ENCODE measurements around the gene CCDC88C. TPM values are rescaled to one million over a fixed set of nuclear protein-coding genes. Genes with fewer than 3 reads are reported as not detected.
A peak's percentile ranks its signal among the peaks of the same experiment; 100 is the strongest.

CCDC88C gene
- total and polyA plus RNA-seq, 2 donors (not counting 3 experiments of a cell fraction or from before 2014, with no cell fraction given): 11.4 to 52.1 TPM

DNA sequence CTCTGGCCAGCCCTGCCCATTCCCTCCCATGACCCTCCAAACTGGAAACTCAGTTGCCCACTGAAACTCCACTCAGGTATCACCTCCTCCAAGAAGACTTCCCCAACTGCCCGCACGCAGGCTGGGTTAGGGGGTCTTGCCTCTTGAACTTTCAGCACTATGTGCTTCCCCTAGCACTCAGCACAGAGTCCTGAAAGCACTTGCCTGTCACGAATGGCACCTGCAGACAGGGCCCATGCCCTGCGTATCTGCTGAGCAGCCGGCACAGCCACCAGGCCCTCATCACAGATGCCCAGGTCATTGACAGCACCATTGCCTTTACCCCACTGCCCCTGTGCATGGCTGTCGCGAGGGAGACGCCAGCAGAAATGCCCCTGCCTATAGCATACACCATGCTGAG lies 11.2 kb downstream of the CCDC88C start:
- FAIRE-seq: no peak
- Histone ChIP-seq H3K27ac (ENCODE audit: insufficient read depth, low read depth, low read length) (no peak overlapping the region), H3K36me3 (ENCODE audit: control insufficient read depth in 2 of 2, extremely low read depth in 1 of 2, insufficient read depth in 2 of 2, low read length in 2 of 2) (peaks cover 0 to 11% of the 10 kb centered on the region in 2 experiments), H3K4me3 (replicated peaks in 1 of 3; ENCODE audit: insufficient read depth in 1 of 3, low read depth in 1 of 3, low read length in 3 of 3) (no peak overlapping the region), H3K27me3 (ENCODE audit: control insufficient read depth in 2 of 2, insufficient read depth in 2 of 2, low read length in 2 of 2) (no peaks in the 10 kb centered on the region), H3K9me3 (replicated peaks; ENCODE audit: control insufficient read depth, insufficient read depth, low read length) (no peaks in the 10 kb centered on the region), H3K4me2 (ENCODE audit: insufficient read depth, low read length) (no peak overlapping the region), H3K9ac (replicated peaks; ENCODE audit: extremely low read depth, insufficient read depth, low read length) (no peak overlapping the region), H3K79me2 (ENCODE audit: control insufficient read depth, insufficient read depth, low read length) (peaks cover 13% of the 10 kb centered on the region), H3K9me1 (replicated peaks; ENCODE audit: control insufficient read depth, extremely low read depth, insufficient read depth, low read length) (no peaks in the 10 kb centered on the region), H4K20me1 (replicated peaks; ENCODE audit: control insufficient read depth, extremely low read depth, insufficient read depth, low read length) (no peaks in the 10 kb centered on the region), H3K4me1 (ENCODE audit: control insufficient read depth, extremely low read depth, insufficient read depth, low read length) (peaks cover 19% of the 10 kb centered on the region), H2AFZ (ENCODE audit: low read depth, low read length) (no peak overlapping the region)
- DNase-seq (ENCODE audit: low read depth, low spot score): no peak
- no TSS peak for BruUV-seq (replicated peaks)
- POLR2A ChIA-PET: no interaction called here
- CTCF ChIA-PET: interaction anchor here (1.0 to 2.9 kb wide), 4 partner anchors 8 to 83 kb away, joined by 3 to 12 read pairs (median 7); no protein-coding TSS in a partner anchor
- no peak for TF ChIP-seq GATA2 (IDR thresholded peaks at IDR 0.05; ENCODE audit: insufficient read depth, insufficient read length, low read depth, low read length)
- intact Hi-C loops (cut with micrococcal nuclease): no loop called here
- dilution Hi-C loops (cut with MboI; ENCODE audit: extremely low pct_ligation_motif_present, low sequenced_read_pairs): no loop called here

DNA sequence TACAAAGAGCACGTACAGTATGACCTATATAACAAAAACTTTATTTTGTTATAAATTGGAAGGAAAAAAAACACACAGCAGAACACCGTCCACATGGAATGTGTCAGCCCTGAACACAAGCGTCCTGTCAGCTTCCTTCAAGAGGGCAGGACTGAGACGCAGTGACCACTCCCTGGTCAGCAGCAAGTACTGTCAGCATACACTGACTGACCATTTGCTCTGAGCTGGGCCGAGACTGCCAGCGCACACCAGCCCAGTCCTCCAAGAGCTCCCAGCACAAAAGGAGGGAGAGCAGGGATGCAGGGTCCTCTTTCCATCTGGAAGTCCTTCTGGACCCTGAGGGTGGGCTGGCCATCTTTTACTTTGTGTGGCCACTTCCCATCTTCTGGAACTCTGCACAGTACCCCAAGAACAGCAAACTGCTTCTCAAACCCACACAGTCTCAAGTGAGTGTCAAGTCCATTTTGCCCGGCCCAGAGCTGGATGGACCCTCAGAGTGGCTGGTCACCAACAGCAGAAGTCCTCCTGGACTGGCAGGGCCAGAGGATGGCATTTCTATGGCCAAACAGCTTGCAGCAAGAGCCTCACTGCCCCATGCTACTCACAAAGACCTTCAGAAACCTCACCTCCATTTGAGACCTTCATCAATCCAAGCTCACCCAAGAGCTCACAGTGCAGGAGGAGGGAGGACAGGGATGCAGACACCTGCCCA lies 11.7 kb downstream of the CCDC88C start:
- no peaks in the 10 kb centered on the region for H3K27me3 ChIP-seq (ENCODE audit: control insufficient read depth in 2 of 2, insufficient read depth in 2 of 2, low read length in 2 of 2)
- H3K9me3 ChIP-seq (replicated peaks; ENCODE audit: control insufficient read depth, insufficient read depth, low read length): no peaks in the 10 kb centered on the region
- DNase-seq (ENCODE audit: low read depth, low spot score): peak; percentile 33
- no TSS peak for BruUV-seq (replicated peaks)
- peaks cover 0 to 11% of the 10 kb centered on the region in 2 experiments for H3K36me3 ChIP-seq (ENCODE audit: control insufficient read depth in 2 of 2, extremely low read depth in 1 of 2, insufficient read depth in 2 of 2, low read length in 2 of 2)
- FAIRE-seq: peak; percentile 56
- H3K27ac ChIP-seq (ENCODE audit: insufficient read depth, low read depth, low read length): no peak overlapping the region
- no peak overlapping the region for H3K4me3 ChIP-seq (replicated peaks in 1 of 3; ENCODE audit: insufficient read depth in 1 of 3, low read depth in 1 of 3, low read length in 3 of 3)
- H2AFZ ChIP-seq (ENCODE audit: low read depth, low read length): no peak overlapping the region
- H3K9ac ChIP-seq (replicated peaks; ENCODE audit: extremely low read depth, insufficient read depth, low read length): no peak overlapping the region
- intact Hi-C loops (cut with micrococcal nuclease) (no loop called here), dilution Hi-C loops (cut with MboI; ENCODE audit: extremely low pct_ligation_motif_present, low sequenced_read_pairs) (no loop called here)
- H3K79me2 ChIP-seq (ENCODE audit: control insufficient read depth, insufficient read depth, low read length): peaks cover 14% of the 10 kb centered on the region
- no peak overlapping the region for H3K4me2 ChIP-seq (ENCODE audit: insufficient read depth, low read length)
- TF ChIP-seq, protein P1, sequence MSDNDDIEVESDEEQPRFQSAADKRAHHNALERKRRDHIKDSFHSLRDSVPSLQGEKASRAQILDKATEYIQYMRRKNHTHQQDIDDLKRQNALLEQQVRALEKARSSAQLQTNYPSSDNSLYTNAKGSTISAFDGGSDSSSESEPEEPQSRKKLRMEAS (IDR thresholded peaks at IDR 0.05; ENCODE audit: insufficient read depth, insufficient read length): no peak
- TF ChIP-seq MYC (IDR thresholded peaks at IDR 0.05; ENCODE audit: low read depth, low read length) (no peak), JUN (IDR thresholded peaks at IDR 0.05; ENCODE audit: borderline replicate concordance, insufficient read depth, insufficient read length, low read depth) (no peak), GATA2 (IDR thresholded peaks at IDR 0.05; ENCODE audit: insufficient read depth, insufficient read length, low read depth, low read length) (no peak), EZH2 (IDR thresholded peaks at IDR 0.05; ENCODE audit: borderline replicate concordance, low read depth, low read length, severe bottlenecking) (no peak)
- H3K9me1 ChIP-seq (replicated peaks; ENCODE audit: control insufficient read depth, extremely low read depth, insufficient read depth, low read length): no peaks in the 10 kb centered on the region
- ChIA-PET CTCF (interaction anchor here (1.0 to 2.9 kb wide), 4 partner anchors 8 to 83 kb away, joined by 3 to 12 read pairs (median 7); no protein-coding TSS in a partner anchor), POLR2A (no interaction called here)
- H4K20me1 ChIP-seq (replicated peaks; ENCODE audit: control insufficient read depth, extremely low read depth, insufficient read depth, low read length): no peaks in the 10 kb centered on the region
- H3K4me1 ChIP-seq (ENCODE audit: control insufficient read depth, extremely low read depth, insufficient read depth, low read length): peaks cover 21% of the 10 kb centered on the region

All from endothelial cell of umbilical vein (primary cell).